ENCODE data around the gene GIT2. TPM values are rescaled to one million over a fixed set of nuclear protein-coding genes. Genes with fewer than 3 reads are reported as not detected.

Gene GIT2
- total and polyA plus RNA-seq, 2 donors (not counting 1 experiment from before 2014, with no cell fraction given) = 75.2 to 163 TPM

GRCh38 chr12:110038741-110039084, 42.5 kb upstream of the GIT2 start:
- H3K36me3 ChIP-seq (replicated peaks in 1 of 2; ENCODE audit: control extremely low read depth in 1 of 2, control insufficient read depth in 1 of 2, extremely low read depth in 1 of 2, insufficient read depth in 2 of 2, low read length in 1 of 2) = peaks cover 14 to 75% of the 10 kb centered on the region in 2 experiments
- no peaks in the 10 kb centered on the region for H3K27me3 ChIP-seq (replicated peaks in 1 of 4; ENCODE audit: control extremely low read depth in 1 of 4, control insufficient read depth in 3 of 4, insufficient read depth in 4 of 4, low read length in 3 of 4)
- ChIA-PET CTCF (no interaction called here), POLR2A (no interaction called here)
- Mint-ChIP-seq H3K4me1 (peaks cover 28% of the 10 kb centered on the region), H3K4me3 (no peak overlapping the region), H3K27me3 (no peaks in the 10 kb centered on the region), H3K27ac (peak overlapping the region; percentile 59), H3K9me3 (ENCODE audit: insufficient read depth) (no peaks in the 10 kb centered on the region)
- intact Hi-C loops (cut with micrococcal nuclease) = no loop called here
- DNase-seq (no peak), ATAC-seq (ENCODE audit: low read depth) (no peak)
- peaks cover 22% of the 10 kb centered on the region for H3K79me2 ChIP-seq (ENCODE audit: control insufficient read depth, insufficient read depth, low read length)
- TF ChIP-seq CTCF (IDR thresholded peaks at IDR 0.05) (no peak), EZH2 (IDR thresholded peaks at IDR 0.05; ENCODE audit: borderline replicate concordance, insufficient read depth, low read depth, low read length, poor library complexity, severe bottlenecking) (no peak)
- 100% methylated on average over 2 of the region's 5 CpGs for WGBS (ENCODE audit: insufficient coverage)
- no peak overlapping the region for H3K9ac ChIP-seq (ENCODE audit: low read length)
- no peak overlapping the region for H3K4me3 ChIP-seq (ENCODE audit: control extremely low read depth in 1 of 5, extremely low read depth in 1 of 5, insufficient read depth in 1 of 5, low read depth in 2 of 5, low read length in 4 of 5)
- H3K4me2 ChIP-seq (replicated peaks; ENCODE audit: low read depth, low read length, poor library complexity, severe bottlenecking) = no peak overlapping the region
- peak overlapping the region in 1 of 2 donors; percentile 55 for H3K27ac ChIP-seq (ENCODE audit: low read length in 2 of 2)
- H4K20me1 ChIP-seq (ENCODE audit: control insufficient read depth, insufficient read depth, low read length, poor library complexity, severe bottlenecking) = no peaks in the 10 kb centered on the region
- peaks cover 0 to 7% of the 10 kb centered on the region in 2 donors for H3K4me1 ChIP-seq (ENCODE audit: control insufficient read depth in 2 of 2, insufficient read depth in 2 of 2, low read length in 2 of 2)
- no peaks in the 10 kb centered on the region for H3K9me3 ChIP-seq (ENCODE audit: control extremely low read depth in 1 of 3, control insufficient read depth in 2 of 3, insufficient read depth in 1 of 3, low read length in 2 of 3)
- no peak overlapping the region for H2AFZ ChIP-seq (ENCODE audit: insufficient read depth, low read depth, low read length, poor library complexity, severe bottlenecking)

- H3K4me2 ChIP-seq (replicated peaks; ENCODE audit: low read depth, low read length, poor library complexity, severe bottlenecking) = no peak overlapping the region
- Mint-ChIP-seq H3K27ac (no peak overlapping the region), H3K27me3 (no peaks in the 10 kb centered on the region), H3K4me1 (peaks cover 20% of the 10 kb centered on the region), H3K4me3 (no peak overlapping the region), H3K9me3 (ENCODE audit: insufficient read depth) (no peaks in the 10 kb centered on the region)
- no peak overlapping the region for H3K9ac ChIP-seq (ENCODE audit: low read length)
- no peaks in the 10 kb centered on the region for H3K9me3 ChIP-seq (ENCODE audit: control extremely low read depth in 1 of 3, control insufficient read depth in 2 of 3, insufficient read depth in 1 of 3, low read length in 2 of 3)
- peaks cover 17 to 83% of the 10 kb centered on the region in 2 experiments for H3K36me3 ChIP-seq (replicated peaks in 1 of 2; ENCODE audit: control extremely low read depth in 1 of 2, control insufficient read depth in 1 of 2, extremely low read depth in 1 of 2, insufficient read depth in 2 of 2, low read length in 1 of 2)
- ChIA-PET POLR2A (interaction anchor here (0.6 kb wide), 1 partner anchor 9 kb away, joined by 3 read pairs; no protein-coding TSS in a partner anchor), CTCF (interaction anchor here (1.3 to 1.4 kb wide), 3 partner anchors 13 to 96 kb away, joined by 3 read pairs; no protein-coding TSS in a partner anchor)
- H3K79me2 ChIP-seq (ENCODE audit: control insufficient read depth, insufficient read depth, low read length) = peaks cover 8% of the 10 kb centered on the region
- TF ChIP-seq EZH2 (IDR thresholded peaks at IDR 0.05; ENCODE audit: borderline replicate concordance, insufficient read depth, low read depth, low read length, poor library complexity, severe bottlenecking) (no peak), CTCF (IDR thresholded peaks at IDR 0.05) (no peak)
- H3K4me3 ChIP-seq (ENCODE audit: control extremely low read depth in 1 of 5, extremely low read depth in 1 of 5, insufficient read depth in 1 of 5, low read depth in 2 of 5, low read length in 4 of 5) = no peak overlapping the region
- WGBS (ENCODE audit: insufficient coverage) = 96% methylated on average over 5 of the region's 5 CpGs
- no peaks in the 10 kb centered on the region for H3K27me3 ChIP-seq (replicated peaks in 1 of 4; ENCODE audit: control extremely low read depth in 1 of 4, control insufficient read depth in 3 of 4, insufficient read depth in 4 of 4, low read length in 3 of 4)
- H3K27ac ChIP-seq (ENCODE audit: low read length in 2 of 2) = no peak overlapping the region
- no peak for ATAC-seq (ENCODE audit: low read depth)
- no peaks in the 10 kb centered on the region for H3K4me1 ChIP-seq (ENCODE audit: control insufficient read depth in 2 of 2, insufficient read depth in 2 of 2, low read length in 2 of 2)
- intact Hi-C loops (cut with micrococcal nuclease) = no loop called here
- H4K20me1 ChIP-seq (ENCODE audit: control insufficient read depth, insufficient read depth, low read length, poor library complexity, severe bottlenecking) = no peaks in the 10 kb centered on the region
- H2AFZ ChIP-seq (ENCODE audit: insufficient read depth, low read depth, low read length, poor library complexity, severe bottlenecking) = no peak overlapping the region
- no peak for DNase-seq
Measured at GRCh38 chr12:110037315-110037714, 41.1 kb upstream of the GIT2 start.

Data from B cell (primary cell).